Measurements from ENCODE around the gene TMBIM1.

GRCh38 chr2:218298314-218298875, 6.1 kb upstream of the TMBIM1 start:
- TF ChIP-seq REST (IDR thresholded peaks at IDR 0.05; ENCODE audit: insufficient read depth in 1 of 2, low read depth in 2 of 2, low read length in 2 of 2) (no peak), POLR2AphosphoS5 (IDR thresholded peaks at IDR 0.05; ENCODE audit: low read depth, low read length) (no peak), TAF1 (IDR thresholded peaks at IDR 0.05; ENCODE audit: borderline replicate concordance, insufficient read depth, low read length) (no peak)

Data from PFSK-1 (cell line).